Peyer's patch (tissue), 4 donors: ENCODE measurements around the gene ARHGEF3. TPM values are rescaled to one million over a fixed set of nuclear protein-coding genes. Genes with fewer than 3 reads are reported as not detected.

Experiments used
- DNase-seq, 3 donors: peaks; one replicate each; pipeline ENCODE4 v3.0.0-alpha.2; 2017 to 2019
- H3K27ac ChIP-seq, 4 donors: fragments of 200-600 bp; sonication (generic); one replicate each; pipeline ENCODE4 v1.5.1; 2016 to 2019
- H3K27me3 ChIP-seq, 2 donors: fragments of 200-600 bp; sonication (generic); one replicate each; pipeline ENCODE4 v1.5.1; 2019
- H3K36me3 ChIP-seq, 3 donors: fragments of 200-600 bp; sonication (generic); one replicate each; pipeline ENCODE4 v1.5.1; 2016 to 2019
- H3K4me1 ChIP-seq, 4 donors: fragments of 200-600 bp; sonication (generic); one replicate each; pipeline ENCODE4 v1.5.1; 2016 to 2019
- H3K4me3 ChIP-seq, 4 donors: fragments of 200-600 bp; sonication (generic); 1 replicate in 3 of 4; 2 replicates in 1 of 4; pipeline ENCODE4 v1.5.1; 2016 to 2019; ENCODE audit warnings: mild to moderate bottlenecking in 1 of 4
- H3K9me3 ChIP-seq, 4 donors: fragments of 200-600 bp; sonication (generic); one replicate each; pipeline ENCODE4 v1.5.1; 2016 to 2019; ENCODE audit warnings: mild to moderate bottlenecking in 1 of 4
- CTCF ChIP-seq, 6 experiments: fragments of 450-650 bp in 4 of 6; fragments of 200-600 bp in 2 of 6; sonication (generic) in 1 of 6; IDR thresholded peaks; one replicate each; pipeline ENCODE4 v1.5.1; 2017 to 2019; ENCODE audit warnings: antibody characterized with exemption in 6 of 6, mild to moderate bottlenecking in 3 of 6, moderate library complexity in 1 of 6
- POLR2A ChIP-seq, 2 donors: fragments of 450-650 bp; IDR thresholded peaks; one replicate each; pipeline ENCODE4 v1.5.1; 2017; ENCODE audit warnings: antibody characterized with exemption in 2 of 2, mild to moderate bottlenecking in 2 of 2, moderate library complexity in 2 of 2
- total RNA-seq, 4 donors: library from RNA; depleted of rRNA; stranded (reverse); fragments of >200 nt; gene quantifications; one replicate each; pipeline ENCODE4 v1.1.0, GENCODE V29; 2016

Gene ARHGEF3
- total RNA-seq, 4 donors from 2014 or later, result 4.5 to 40.4 (median 6.2) TPM

GRCh38 chr3:56764184-56764583 lies 37.6 kb downstream of the ARHGEF3 start:
- no peak for DNase-seq
- H3K27ac ChIP-seq, result no peak overlapping the region
- no peak overlapping the region for H3K4me3 ChIP-seq
- no peaks in the 10 kb centered on the region for H3K27me3 ChIP-seq
- H3K36me3 ChIP-seq, result no peaks in the 10 kb centered on the region
- TF ChIP-seq POLR2A (IDR thresholded peaks at IDR 0.05), result no peak
- TF ChIP-seq CTCF (IDR thresholded peaks at IDR 0.05), result no peak
- peaks cover 0 to 4% (median 0%) of the 10 kb centered on the region in 4 donors for H3K4me1 ChIP-seq
- no peaks in the 10 kb centered on the region for H3K9me3 ChIP-seq

GRCh38 chr3:56763233-56763632 lies 38.5 kb downstream of the ARHGEF3 start:
- peaks cover 0 to 5% (median 4%) of the 10 kb centered on the region in 4 donors for H3K4me1 ChIP-seq
- no peaks in the 10 kb centered on the region for H3K27me3 ChIP-seq
- TF ChIP-seq CTCF (IDR thresholded peaks at IDR 0.05) (no peak), POLR2A (IDR thresholded peaks at IDR 0.05) (no peak)
- no peak for DNase-seq
- no peak overlapping the region for H3K27ac ChIP-seq
- no peaks in the 10 kb centered on the region for H3K36me3 ChIP-seq
- no peaks in the 10 kb centered on the region for H3K9me3 ChIP-seq
- no peak overlapping the region for H3K4me3 ChIP-seq

DNA sequence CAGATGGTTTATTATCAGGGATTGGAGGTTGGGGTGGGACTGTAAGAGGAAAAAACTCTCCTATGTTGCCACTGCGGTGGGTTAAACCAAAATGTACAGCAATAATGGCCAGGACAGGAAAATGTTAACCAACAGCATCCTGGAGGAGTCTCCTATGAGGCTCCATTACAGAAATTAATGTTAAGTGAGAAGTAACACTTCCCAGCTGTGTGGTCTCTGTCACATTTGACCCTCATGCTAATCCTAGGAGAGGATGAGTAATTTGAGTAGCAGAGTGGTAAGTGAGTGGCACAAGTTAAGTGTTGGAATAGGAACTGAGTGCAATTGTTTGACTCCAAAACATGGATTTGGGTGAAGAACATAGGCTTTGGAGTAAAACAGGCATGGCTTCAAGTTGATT lies 39.0 kb downstream of the ARHGEF3 start:
- no peak overlapping the region for H3K27ac ChIP-seq
- H3K4me3 ChIP-seq, result no peak overlapping the region
- no peak for DNase-seq
- no peaks in the 10 kb centered on the region for H3K36me3 ChIP-seq
- H3K27me3 ChIP-seq, result no peaks in the 10 kb centered on the region
- no peaks in the 10 kb centered on the region for H3K9me3 ChIP-seq
- TF ChIP-seq CTCF (IDR thresholded peaks at IDR 0.05), result no peak
- no peak for TF ChIP-seq POLR2A (IDR thresholded peaks at IDR 0.05)
- H3K4me1 ChIP-seq, result peaks cover 0 to 5% (median 4%) of the 10 kb centered on the region in 4 donors

GRCh38 chr3:56761887-56762651 lies 39.7 kb downstream of the ARHGEF3 start:
- peaks cover 0 to 5% (median 4%) of the 10 kb centered on the region in 4 donors for H3K4me1 ChIP-seq

GRCh38 chr3:56761023-56761422 lies 40.7 kb downstream of the ARHGEF3 start:
- Histone ChIP-seq H3K27ac (no peak overlapping the region), H3K36me3 (no peaks in the 10 kb centered on the region), H3K4me1 (peaks cover 0 to 6% (median 4%) of the 10 kb centered on the region in 4 donors), H3K27me3 (no peaks in the 10 kb centered on the region), H3K4me3 (no peak overlapping the region), H3K9me3 (no peaks in the 10 kb centered on the region)
- TF ChIP-seq POLR2A (IDR thresholded peaks at IDR 0.05) (no peak), CTCF (IDR thresholded peaks at IDR 0.05) (no peak)
- no peak for DNase-seq

More at GRCh38 chr3:56761887-56762651, 39.7 kb downstream of the ARHGEF3 start:
- no peak for DNase-seq
- Histone ChIP-seq H3K36me3 (no peaks in the 10 kb centered on the region), H3K9me3 (no peaks in the 10 kb centered on the region), H3K4me3 (no peak overlapping the region), H3K27me3 (no peaks in the 10 kb centered on the region), H3K27ac (no peak overlapping the region)
- TF ChIP-seq POLR2A (IDR thresholded peaks at IDR 0.05) (no peak), CTCF (IDR thresholded peaks at IDR 0.05) (no peak)
